Measurements from ENCODE around the gene CCNJ.

DNA sequence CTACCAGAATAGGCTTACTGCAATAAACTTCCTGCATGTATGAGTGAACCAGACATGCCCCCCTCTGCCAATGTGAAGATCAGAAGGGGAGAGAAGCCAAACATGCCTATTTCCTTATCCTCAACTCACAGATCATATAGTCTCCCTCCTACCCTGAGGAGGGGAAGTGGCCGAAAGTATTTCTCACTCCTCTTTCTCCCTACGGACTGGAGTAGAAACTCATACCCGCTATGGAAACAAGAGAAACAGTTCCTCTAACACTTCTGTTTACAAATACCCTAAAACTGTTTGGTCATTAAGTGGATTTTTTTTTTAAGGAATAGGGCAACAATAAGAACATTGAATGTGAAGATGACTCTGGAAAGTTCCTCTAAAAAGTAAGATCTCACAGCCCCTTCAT lies 31.4 kb downstream of the CCNJ start:
- no peak for TF ChIP-seq FOXP2 (optimal IDR thresholded peaks at IDR 0.05; ENCODE audit: control extremely low read depth, extremely low read length, insufficient read depth)
- TF ChIP-seq POLR2AphosphoS5 (IDR thresholded peaks at IDR 0.05; ENCODE audit: borderline replicate concordance, low read depth, low read length) = no peak
- no peak for TF ChIP-seq EZH2 (IDR thresholded peaks at IDR 0.05)
